GM18517 (cell line): ENCODE measurements around the gene FBXL22.

Source experiments
- ATAC-seq: cut with Tn5 transposase; IDR thresholded peaks from one replicate; pipeline ENCODE4 v1.9.1; 2021; ENCODE audit warnings: mild to moderate bottlenecking, moderate library complexity; ENCODE audit not compliant: unreplicated experiment

FBXL22 gene

GRCh38 chr15:63593705-63594671 lies 3.2 kb upstream of the FBXL22 start:
- no peak for ATAC-seq

- no peak for ATAC-seq
Observed at GRCh38 chr15:63595065-63595464, 2.1 kb upstream of the FBXL22 start.

- no peak for ATAC-seq
Observed at GRCh38 chr15:63595688-63596087, 1.5 kb upstream of the FBXL22 start.

- no peak for ATAC-seq
Observed at GRCh38 chr15:63596676-63597037, 530 bp upstream of the FBXL22 start.

GRCh38 chr15:63597821-63598220 lies 634 bp downstream of the FBXL22 start:
- ATAC-seq = no peak

GRCh38 chr15:63598473-63599400 lies 1.6 kb downstream of the FBXL22 start:
- ATAC-seq = no peak

- no peak for ATAC-seq
Observed at GRCh38 chr15:63599401-63600000, 2.3 kb downstream of the FBXL22 start.

- ATAC-seq = no peak
Observed at GRCh38 chr15:63600001-63600615, 2.9 kb downstream of the FBXL22 start.

- ATAC-seq = peak; percentile 70
Observed at GRCh38 chr15:63600616-63601025, 3.4 kb downstream of the FBXL22 start.

- peak; percentile 2 for ATAC-seq
Observed at GRCh38 chr15:63601026-63601703, 4.0 kb downstream of the FBXL22 start.

GRCh38 chr15:63601704-63602185 lies 4.6 kb downstream of the FBXL22 start:
- ATAC-seq = no peak

GRCh38 chr15:63602595-63602994 lies 5.4 kb downstream of the FBXL22 start:
- ATAC-seq = no peak

GRCh38 chr15:63603516-63603915 lies 6.3 kb downstream of the FBXL22 start:
- ATAC-seq = no peak

GRCh38 chr15:63604281-63604680 lies 7.1 kb downstream of the FBXL22 start:
- ATAC-seq = no peak

- no peak for ATAC-seq
Observed at GRCh38 chr15:63605036-63605435, 7.8 kb downstream of the FBXL22 start.

- no peak for ATAC-seq
Observed at GRCh38 chr15:63605816-63606215, 8.6 kb downstream of the FBXL22 start.

- no peak for ATAC-seq
Observed at GRCh38 chr15:63606308-63606707, 9.1 kb downstream of the FBXL22 start.

GRCh38 chr15:63608989-63609388 lies 11.8 kb downstream of the FBXL22 start:
- ATAC-seq = no peak

- ATAC-seq = no peak
Observed at GRCh38 chr15:63609448-63609847, 12.3 kb downstream of the FBXL22 start.
